Psoas muscle (tissue), 8 donors: ENCODE data around the gene SORBS2. TPM values are rescaled to one million over a fixed set of nuclear protein-coding genes. Genes with fewer than 3 reads are reported as not detected.

Experiments
- ATAC-seq, 4 donors: fragments of 200-7000 bp; cut with Tn5 transposase; one replicate each; pipeline ENCODE4 v1.9.1; 2020; ENCODE audit warnings: moderate library complexity in 3 of 4, mild to moderate bottlenecking in 2 of 4
- DNase-seq, 2 donors: peaks; one replicate each; pipeline ENCODE4 v3.0.0-alpha.2; 2020
- H3K27ac ChIP-seq: fragments of 200-600 bp; one replicate; pipeline ENCODE4 v1.8.0; 2022
- H3K27me3 ChIP-seq, 3 donors: fragments of 200-600 bp in 1 of 3; one replicate each; pipeline versions ENCODE4 v1.6.1 to v1.8.0; 2013 to 2022; ENCODE audit warnings: low read length in 2 of 3, mild to moderate bottlenecking in 2 of 3, moderate library complexity in 1 of 3; ENCODE audit not compliant: insufficient read depth in 3 of 3
- H3K36me3 ChIP-seq, 2 donors: fragments of 200-600 bp in 1 of 2; one replicate each; pipeline versions ENCODE4 v1.6.1 to v1.8.0; 2013 to 2022; ENCODE audit warnings: low read depth in 1 of 2, mild to moderate bottlenecking in 1 of 2, moderate library complexity in 1 of 2; ENCODE audit not compliant: insufficient read depth in 1 of 2
- H3K4me1 ChIP-seq: fragments of 200-600 bp; one replicate; pipeline ENCODE4 v1.8.0; 2022
- H3K4me3 ChIP-seq: fragments of 200-600 bp; one replicate; pipeline ENCODE4 v1.8.0; 2022; ENCODE audit warnings: mild to moderate bottlenecking
- H3K9me3 ChIP-seq: fragments of 200-600 bp; one replicate; pipeline ENCODE4 v1.8.0; 2022
- CTCF ChIP-seq: fragments of 200-600 bp; IDR thresholded peaks from one replicate; pipeline ENCODE4 v1.8.0; 2022; ENCODE audit warnings: antibody characterized with exemption
- WGBS, 3 donors: extraction: QIAGEN DNeasy Blood & Tissue Kit; methylation state at CpG; one replicate each; pipeline versions ENCODE4 v1.1.6 to v1.1.7; 2013; 5-methylcytosine and 5-hydroxymethylcytosine counted together
- intact Hi-C, 2 donors: fragments of 100-400 bp; cut with DNase I; formaldehyde crosslinking; loops; one replicate each; pipeline versions ENCODE4 v1.11.0 to v1.14.2; 2022
- polyA plus RNA-seq, 3 donors: library from polyadenylated mRNA; stranded (reverse); fragments of 200-250 nt; gene quantifications; one replicate each; pipeline ENCODE4 v1.2.3, GENCODE V29; 2013
- total RNA-seq, 4 donors: library from RNA; stranded (reverse); fragmentation: NEBNext Ultra II Directional in 2 of 4; extraction: Animal tissue kit (Norgen Biotek cat#: 25700) in 2 of 4; gene quantifications; one replicate each; pipeline versions ENCODE4 v1.2.1 to v1.2.4, GENCODE V29; 2021 to 2023
- donor health status: healthy with polysubstance abuse.
- donor health status: DM: no; HTN: no; CAD: no; lungs with moderate emphysema.
- donor health status: Bipolar disorder and iron deficiency.
- donor health status: healthy.
- donor health status: DM: yes; HTN: yes; CAD: no.
- donor health status: DM: no; HTN: no; CAD: no.
- donor health status: DM: no; HTN: no; CAD: no.
- donor health status: DM: yes; HTN: yes; CAD: no.

SORBS2 gene
- total and polyA plus RNA-seq, 7 donors = 2.5 to 30.4 (median 7.2) TPM

GRCh38 chr4:185744488-185744862, 67.5 kb downstream of the SORBS2 start:
- intact Hi-C loops = no loop called here
- no peak for ATAC-seq
- 67 to 90% (median 71%) methylated on average over 1 of the region's 1 CpG for WGBS, 3 donors

GRCh38 chr4:185743722-185744487, 68.1 kb downstream of the SORBS2 start:
- DNase-seq (no peak), ATAC-seq (no peak)
- no peak overlapping the region for H3K27ac ChIP-seq
- H3K36me3 ChIP-seq = no peaks in the 10 kb centered on the region
- H3K27me3 ChIP-seq = no peaks in the 10 kb centered on the region
- no peaks in the 10 kb centered on the region for H3K9me3 ChIP-seq
- H3K4me3 ChIP-seq = no peak overlapping the region
- no peak for TF ChIP-seq CTCF
- 86 to 88% (median 87%) methylated on average over 2 of the region's 2 CpGs for WGBS, 3 donors
- intact Hi-C loops = no loop called here
- no peaks in the 10 kb centered on the region for H3K4me1 ChIP-seq

More at GRCh38 chr4:185744488-185744862, 67.5 kb downstream of the SORBS2 start:
- Histone ChIP-seq H3K36me3 (no peaks in the 10 kb centered on the region), H3K27me3 (no peaks in the 10 kb centered on the region), H3K4me3 (no peak overlapping the region), H3K9me3 (no peaks in the 10 kb centered on the region), H3K27ac (no peak overlapping the region), H3K4me1 (no peaks in the 10 kb centered on the region)
- no peak for DNase-seq
- TF ChIP-seq CTCF = no peak

- intact Hi-C loops = no loop called here
- TF ChIP-seq CTCF = no peak
- Histone ChIP-seq H3K36me3 (no peaks in the 10 kb centered on the region), H3K4me3 (no peak overlapping the region), H3K9me3 (no peaks in the 10 kb centered on the region), H3K27me3 (no peaks in the 10 kb centered on the region), H3K27ac (no peak overlapping the region), H3K4me1 (no peaks in the 10 kb centered on the region)
- no peak for DNase-seq
- no peak for ATAC-seq
- 42 to 52% (median 47%) methylated on average over 8 of the region's 8 CpGs for WGBS, 3 donors
Measured at GRCh38 chr4:185742766-185743165, 69.2 kb downstream of the SORBS2 start.

- ATAC-seq (no peak), DNase-seq (no peak)
- H3K27ac ChIP-seq = no peak overlapping the region
- H3K27me3 ChIP-seq = no peaks in the 10 kb centered on the region
- H3K36me3 ChIP-seq = no peaks in the 10 kb centered on the region
- TF ChIP-seq CTCF = no peak
- 82 to 90% (median 83%) methylated on average over 6 of the region's 6 CpGs for WGBS, 3 donors
- no peaks in the 10 kb centered on the region for H3K4me1 ChIP-seq
- no peaks in the 10 kb centered on the region for H3K9me3 ChIP-seq
- intact Hi-C loops = no loop called here
- no peak overlapping the region for H3K4me3 ChIP-seq
Measured at GRCh38 chr4:185741795-185742194, 70.2 kb downstream of the SORBS2 start.

- ATAC-seq (no peak), DNase-seq (no peak)
- Histone ChIP-seq H3K4me3 (no peak overlapping the region), H3K36me3 (no peaks in the 10 kb centered on the region), H3K9me3 (no peaks in the 10 kb centered on the region), H3K27ac (no peak overlapping the region), H3K27me3 (no peaks in the 10 kb centered on the region), H3K4me1 (no peaks in the 10 kb centered on the region)
- TF ChIP-seq CTCF = no peak
- 87 to 89% (median 87%) methylated on average over 4 of the region's 4 CpGs for WGBS, 3 donors
- intact Hi-C loops = no loop called here
Measured at GRCh38 chr4:185740471-185740873, 71.5 kb downstream of the SORBS2 start.
